ENCODE measurements around the gene JCHAIN. TPM values are rescaled to one million over a fixed set of nuclear protein-coding genes. Genes with fewer than 3 reads are reported as not detected.

The JCHAIN gene
- total and polyA plus RNA-seq, 2 of the 13 experiments (the other 11 are each of a cell fraction or from before 2014, with no cell fraction given) = not detected

DNA sequence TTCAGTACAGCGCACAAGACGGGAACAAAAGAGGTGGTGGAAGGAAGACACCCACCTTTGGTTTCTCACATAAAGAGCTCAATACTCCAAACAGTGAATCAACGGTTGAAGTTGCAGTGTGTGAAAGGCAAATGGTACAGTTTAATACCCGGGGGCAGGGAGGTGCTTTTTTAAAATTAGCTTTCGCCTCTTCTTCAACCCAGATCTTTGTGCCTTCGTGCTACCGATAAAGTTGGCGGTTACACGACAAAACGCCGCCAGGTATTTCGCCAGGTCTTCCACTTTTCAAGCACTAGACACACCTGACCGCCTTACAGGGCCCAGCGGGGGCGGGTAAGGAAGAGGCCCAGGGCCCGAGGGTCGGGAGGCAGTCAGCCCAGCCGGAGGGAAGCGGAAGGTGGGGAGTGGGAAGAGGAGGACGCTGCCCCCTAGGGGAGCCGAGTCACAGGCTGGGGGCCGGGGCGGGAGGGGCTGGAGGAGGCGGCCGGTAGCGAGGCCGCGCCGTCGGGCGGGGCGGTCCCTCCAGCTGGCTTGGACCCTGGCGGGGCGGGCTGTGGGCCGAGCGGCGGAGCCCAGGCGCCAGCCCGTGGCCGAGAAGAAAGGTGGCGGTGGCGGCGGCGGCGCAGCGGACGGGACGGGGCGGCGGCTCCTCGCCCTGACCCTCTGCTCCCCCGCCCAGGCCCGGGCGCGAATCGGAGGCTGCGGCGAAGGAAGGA lies 38.1 kb upstream of the JCHAIN start (continued):
- no peak for TF ChIP-seq CBX5 (CRISPR knock-in tag; IDR thresholded peaks at IDR 0.05; ENCODE audit: borderline replicate concordance)
- TF ChIP-seq, protein P1, sequence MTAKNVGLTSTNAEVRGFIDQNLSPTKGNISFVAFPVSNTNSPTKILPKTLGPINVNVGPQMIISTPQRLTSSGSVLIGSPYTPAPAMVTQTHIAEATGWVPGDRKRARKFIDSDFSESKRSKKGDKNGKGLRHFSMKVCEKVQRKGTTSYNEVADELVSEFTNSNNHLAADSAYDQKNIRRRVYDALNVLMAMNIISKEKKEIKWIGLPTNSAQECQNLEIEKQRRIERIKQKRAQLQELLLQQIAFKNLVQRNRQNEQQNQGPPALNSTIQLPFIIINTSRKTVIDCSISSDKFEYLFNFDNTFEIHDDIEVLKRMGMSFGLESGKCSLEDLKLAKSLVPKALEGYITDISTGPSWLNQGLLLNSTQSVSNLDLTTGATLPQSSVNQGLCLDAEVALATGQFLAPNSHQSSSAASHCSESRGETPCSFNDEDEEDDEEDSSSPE (CRISPR knock-in tag; IDR thresholded peaks at IDR 0.05) = 0 out of 2 replicates have a peak, but pooled peaks have one; percentile 14
- TF ChIP-seq ZBTB26 (CRISPR knock-in tag; IDR thresholded peaks at IDR 0.05; ENCODE audit: borderline replicate concordance) = no peak
- TF ChIP-seq SP5 (CRISPR knock-in tag; IDR thresholded peaks at IDR 0.05; ENCODE audit: borderline replicate concordance, low read depth) = 0 out of 2 replicates have a peak, but pooled peaks have one; percentile 15
- TF ChIP-seq PHB2 (IDR thresholded peaks at IDR 0.05; ENCODE audit: partially characterized antibody) = no peak
- TF ChIP-seq RERE (CRISPR knock-in tag; IDR thresholded peaks at IDR 0.05; ENCODE audit: low read depth) = no peak
- TF ChIP-seq THAP7 (CRISPR knock-in tag; IDR thresholded peaks at IDR 0.05) = peak; percentile 26; the same call in 1 of the 2 replicates
- TF ChIP-seq ZNF205 (CRISPR knock-in tag; IDR thresholded peaks at IDR 0.05) = no peak
- TF ChIP-seq, protein P2, sequence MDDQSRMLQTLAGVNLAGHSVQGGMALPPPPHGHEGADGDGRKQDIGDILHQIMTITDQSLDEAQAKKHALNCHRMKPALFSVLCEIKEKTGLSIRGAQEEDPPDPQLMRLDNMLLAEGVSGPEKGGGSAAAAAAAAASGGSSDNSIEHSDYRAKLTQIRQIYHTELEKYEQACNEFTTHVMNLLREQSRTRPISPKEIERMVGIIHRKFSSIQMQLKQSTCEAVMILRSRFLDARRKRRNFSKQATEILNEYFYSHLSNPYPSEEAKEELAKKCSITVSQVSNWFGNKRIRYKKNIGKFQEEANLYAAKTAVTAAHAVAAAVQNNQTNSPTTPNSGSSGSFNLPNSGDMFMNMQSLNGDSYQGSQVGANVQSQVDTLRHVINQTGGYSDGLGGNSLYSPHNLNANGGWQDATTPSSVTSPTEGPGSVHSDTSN (CRISPR knock-in tag; IDR thresholded peaks at IDR 0.05; ENCODE audit: borderline replicate concordance) = no peak
- no peak for TF ChIP-seq TEAD2 (CRISPR knock-in tag; IDR thresholded peaks at IDR 0.05)
- no peak for TF ChIP-seq MLX (CRISPR knock-in tag; IDR thresholded peaks at IDR 0.05)
- no peak for TF ChIP-seq NR2F6 (IDR thresholded peaks at IDR 0.05)
- TF ChIP-seq NR2F6 (CRISPR knock-in tag; IDR thresholded peaks at IDR 0.05) = no peak
- no peak for TF ChIP-seq ZNF720 (CRISPR knock-in tag; IDR thresholded peaks at IDR 0.05)
- no peak; the same call in 1 of the 2 replicates for TF ChIP-seq MTERF4 (CRISPR knock-in tag; IDR thresholded peaks at IDR 0.05)
- TF ChIP-seq ESRRA (CRISPR knock-in tag; IDR thresholded peaks at IDR 0.05; ENCODE audit: low read depth) = no peak; the same call in 1 of the 2 replicates
- TF ChIP-seq SMAD3 (CRISPR knock-in tag; IDR thresholded peaks at IDR 0.05) = no peak
